GM11168 (cell line): ENCODE data around the gene MAN1C1.
"Not testable (repeated sequence)": the region's sequence is repeated elsewhere in the genome, so short reads cannot be mapped to it uniquely, and the experiment has no call there.

Experiments used
- in situ Hi-C: fragments of 300-500 bp; cut with MboI; formaldehyde crosslinking; loops from one replicate; pipeline ENCODE4 v1.12.0; 2022; ENCODE audit warnings: low sequenced_read_pairs; ENCODE audit not compliant: unreplicated experiment

MAN1C1 gene

DNA sequence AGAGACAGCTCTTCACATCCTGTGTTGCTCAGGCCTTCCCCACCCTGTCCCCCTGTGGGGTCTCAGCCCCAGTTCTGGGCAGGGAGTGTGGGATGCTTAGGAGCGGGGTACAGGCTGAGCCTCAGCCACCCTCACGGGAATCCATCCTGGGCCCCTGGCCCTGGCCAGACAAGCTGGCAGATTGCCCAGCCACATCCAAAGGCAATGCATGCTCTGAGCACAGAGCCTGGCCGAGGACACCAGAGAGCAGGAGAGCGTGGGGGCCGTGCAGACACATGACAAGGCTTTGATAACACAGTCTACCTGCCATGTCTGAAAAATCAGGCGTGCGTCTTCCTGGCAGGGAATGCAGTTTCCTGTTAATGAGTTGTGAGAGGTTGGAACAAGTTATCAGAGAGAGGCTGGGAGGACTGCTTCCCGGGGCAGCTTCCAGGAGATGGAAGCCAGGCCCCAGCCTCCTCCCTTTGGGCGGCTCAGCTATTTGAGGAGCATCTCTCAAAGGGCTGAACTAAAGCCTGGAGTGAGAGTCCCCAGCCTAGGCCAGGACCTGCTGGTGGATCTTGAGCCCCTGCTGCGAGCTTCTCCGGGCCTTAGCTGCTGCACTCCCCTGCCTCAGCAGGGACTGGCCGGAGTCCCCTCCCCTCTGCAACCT is 111.2 kb downstream of the MAN1C1 start:
- in situ Hi-C loops: no loop called here

DNA sequence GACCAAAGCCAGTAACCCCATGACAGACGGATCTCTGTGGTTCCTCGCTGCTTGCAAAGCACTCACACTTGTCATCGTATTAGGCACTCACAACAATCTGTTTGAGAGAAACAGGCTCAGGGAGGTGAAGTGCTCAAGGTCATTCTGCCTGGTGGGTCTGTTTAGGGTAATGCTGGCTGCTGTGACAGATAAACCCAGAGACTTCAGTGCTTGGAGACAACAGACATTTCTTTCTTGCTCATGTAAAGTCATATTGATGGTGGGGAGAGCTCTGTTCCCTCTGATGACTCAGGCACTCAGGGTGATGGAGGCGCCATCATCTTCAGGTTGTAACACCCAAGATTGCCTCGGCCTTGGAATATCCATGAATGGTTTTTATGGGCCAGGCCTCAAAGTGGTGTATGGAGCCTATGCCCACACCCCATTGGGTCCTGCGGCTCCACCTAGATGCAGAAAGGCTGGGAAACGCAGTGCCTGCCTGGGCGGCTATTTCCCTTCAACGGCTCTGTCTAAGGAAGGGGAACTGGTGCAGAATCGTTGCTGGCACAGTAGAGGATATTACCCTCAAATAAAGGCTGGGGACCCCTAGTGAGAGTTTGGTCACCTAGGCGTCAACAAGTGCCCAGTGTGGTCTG is 111.8 kb downstream of the MAN1C1 start:
- in situ Hi-C loops: no loop called here

DNA sequence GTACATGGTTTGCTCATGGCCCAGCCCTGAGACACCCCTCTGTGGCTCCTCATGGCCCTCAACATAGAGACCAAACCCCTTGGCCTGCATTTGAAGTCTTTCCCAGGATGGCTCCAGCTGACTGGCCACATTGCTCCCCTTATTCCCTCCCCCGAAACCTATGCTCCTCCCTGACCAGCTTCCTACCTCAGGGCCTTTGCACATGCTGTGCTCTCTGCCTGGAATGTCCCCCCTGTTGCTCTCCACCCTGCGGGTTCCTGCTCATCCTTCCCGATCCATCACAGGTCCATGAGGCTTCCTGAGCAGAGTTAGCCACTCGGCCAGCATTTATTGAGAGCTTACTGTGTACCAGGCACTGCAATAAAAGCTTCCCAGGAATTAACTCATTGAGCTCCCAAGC is 112.5 kb downstream of the MAN1C1 start:
- in situ Hi-C loops: no loop called here

DNA sequence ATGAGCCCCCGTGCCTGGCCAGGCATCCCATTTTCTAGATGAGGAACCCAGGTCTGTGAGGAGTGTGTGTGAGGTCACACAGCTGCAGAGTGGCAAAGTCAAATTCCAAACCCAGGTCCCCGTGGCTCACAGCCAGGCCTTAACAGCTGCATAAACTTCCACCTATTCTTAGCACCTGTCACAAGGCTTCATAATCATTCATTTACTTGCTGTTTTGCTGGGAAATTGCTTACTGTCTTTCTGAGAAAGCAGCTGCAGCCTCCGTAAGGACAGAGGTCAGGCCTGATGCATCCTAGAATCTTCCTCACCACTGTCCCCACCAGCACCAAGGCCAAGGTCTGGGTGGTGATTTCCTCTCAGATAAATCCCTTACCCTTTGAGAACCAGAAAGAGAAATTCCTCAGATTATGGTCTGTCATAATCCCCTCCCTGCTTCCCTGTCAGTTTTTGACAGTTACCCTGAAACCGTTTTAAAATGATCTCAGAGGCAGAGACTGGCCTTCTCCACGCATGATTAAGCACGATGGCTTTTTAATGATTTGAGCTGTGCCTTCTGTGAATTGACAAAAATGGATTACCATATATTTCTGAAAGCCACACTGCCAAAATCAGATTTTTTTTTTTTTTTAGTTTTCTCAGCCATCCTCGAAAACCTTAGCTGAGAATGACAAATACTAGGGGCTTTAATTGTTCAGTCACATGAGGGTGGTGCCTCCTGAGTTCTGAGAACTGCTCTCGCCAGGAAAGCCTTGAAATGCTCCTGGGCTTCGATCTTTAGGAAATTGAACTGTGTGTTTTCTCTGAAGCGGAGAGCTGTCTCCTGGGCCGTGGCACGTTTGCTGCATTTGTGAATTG is 113.4 kb downstream of the MAN1C1 start:
- in situ Hi-C loops: no loop called here

DNA sequence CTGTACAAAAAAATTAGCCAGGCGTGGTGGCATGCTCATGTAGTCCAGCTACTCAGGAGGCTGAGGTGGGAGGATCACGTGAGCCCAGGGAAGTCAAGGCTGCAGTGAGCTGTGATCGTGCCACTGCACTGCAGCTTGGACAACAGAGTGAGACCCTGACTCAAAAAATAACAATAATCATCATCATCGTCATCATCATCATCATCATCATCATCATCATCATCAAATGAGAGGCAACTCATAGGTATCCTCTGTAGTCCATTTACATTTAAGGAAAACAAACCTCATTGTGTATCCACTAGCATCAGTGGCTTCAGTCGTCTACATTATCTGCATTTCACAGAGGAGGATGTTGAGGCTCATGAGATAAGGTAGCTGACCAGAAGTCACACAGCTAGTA is 114.6 kb downstream of the MAN1C1 start:
- in situ Hi-C loops: no loop called here

DNA sequence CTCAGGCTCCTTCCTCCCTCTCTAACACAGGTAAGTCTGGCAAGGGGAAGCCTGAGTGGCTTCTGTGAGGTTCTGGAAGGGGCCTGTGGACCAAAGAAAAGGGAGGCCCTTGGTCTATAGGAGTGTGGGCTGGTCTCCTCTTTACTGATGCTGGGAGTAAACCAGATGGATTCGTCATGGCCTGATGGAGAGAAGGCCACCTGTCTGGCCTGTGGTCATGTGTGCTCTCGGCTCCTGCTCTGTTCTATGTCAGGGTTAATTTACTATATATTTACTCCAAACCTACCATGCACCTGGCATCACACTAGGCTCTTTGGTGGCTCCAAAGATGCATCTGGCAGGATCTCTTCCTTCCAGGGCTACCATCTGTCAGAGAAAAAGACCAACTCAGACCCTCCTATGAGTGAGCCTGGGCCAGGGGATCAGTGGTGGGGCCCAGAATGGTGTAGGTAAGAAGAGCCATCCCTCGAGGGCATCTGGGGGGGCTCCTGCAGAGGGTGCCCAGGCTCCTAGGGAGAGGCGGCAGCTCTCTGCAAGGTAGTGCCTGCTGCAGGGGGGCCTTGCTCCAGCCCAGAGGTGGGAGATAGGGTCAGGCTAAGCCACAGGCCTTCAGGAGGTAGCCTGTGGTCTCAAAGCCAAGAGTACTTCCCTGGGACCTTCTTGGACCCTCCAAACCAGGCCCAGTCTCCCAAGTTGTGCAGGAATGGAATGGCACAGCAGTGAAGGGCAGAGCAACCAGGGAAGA is 115.2 kb downstream of the MAN1C1 start:
- in situ Hi-C loops: no loop called here

DNA sequence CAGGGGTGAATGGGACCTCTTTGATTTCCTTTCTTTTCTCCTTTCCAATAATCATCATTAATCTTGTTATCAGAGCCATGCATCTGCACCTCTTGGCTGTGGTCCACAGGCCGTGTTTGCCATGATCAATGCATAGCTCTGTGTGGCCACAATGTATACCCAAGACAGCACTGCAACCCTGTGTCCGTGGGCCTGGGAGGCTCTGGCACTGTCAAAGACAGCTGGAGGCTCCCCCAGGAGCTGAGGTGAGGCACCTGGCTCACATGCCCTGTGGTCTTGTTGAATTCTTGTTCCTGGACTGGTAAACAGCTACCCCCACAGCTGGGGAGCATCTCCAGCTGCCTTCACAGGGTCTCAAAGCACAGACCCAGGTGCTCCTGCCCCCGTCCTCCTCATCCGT is 116.2 kb downstream of the MAN1C1 start:
- in situ Hi-C loops: no loop called here

DNA sequence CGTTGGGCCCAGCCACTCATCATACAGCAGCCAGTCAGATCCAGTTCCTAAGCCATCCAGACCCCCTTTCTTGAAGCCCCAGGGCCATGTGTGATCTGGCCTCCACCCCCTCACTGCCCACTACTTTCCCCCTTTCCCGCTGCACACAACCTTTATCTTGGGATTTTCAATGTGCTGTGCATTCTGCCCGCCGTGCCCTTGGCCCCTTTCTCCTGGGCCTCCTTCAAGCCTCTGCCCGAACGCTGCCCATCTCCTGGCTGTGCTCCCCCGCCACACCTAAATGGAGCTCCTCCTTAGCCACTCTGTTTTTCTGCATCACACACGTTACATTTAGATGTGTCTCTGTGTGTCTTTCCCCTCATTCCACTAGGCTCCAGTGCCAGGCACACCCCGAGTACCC is 116.7 kb downstream of the MAN1C1 start:
- in situ Hi-C loops: no loop called here

DNA sequence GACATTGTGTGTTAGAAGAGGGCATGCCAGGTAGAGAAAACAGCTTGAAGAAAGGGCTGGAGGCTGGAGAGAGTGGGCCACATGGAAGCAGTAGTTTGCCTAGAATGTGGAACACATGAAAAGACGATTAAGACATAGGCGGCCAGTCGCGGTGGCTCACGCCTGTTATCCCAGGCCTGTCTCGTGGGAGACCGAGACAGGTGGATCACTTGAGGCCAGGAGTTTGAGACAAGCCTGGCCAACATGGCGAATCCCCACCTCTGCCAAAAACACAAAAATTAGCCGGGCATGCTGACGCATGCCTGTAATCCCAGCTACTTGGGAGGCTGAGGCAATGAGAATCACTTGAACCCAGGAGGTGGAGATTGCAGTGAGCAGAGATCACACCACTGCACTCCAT is 118.4 kb downstream of the MAN1C1 start:
- in situ Hi-C loops: not testable (repeated sequence)

DNA sequence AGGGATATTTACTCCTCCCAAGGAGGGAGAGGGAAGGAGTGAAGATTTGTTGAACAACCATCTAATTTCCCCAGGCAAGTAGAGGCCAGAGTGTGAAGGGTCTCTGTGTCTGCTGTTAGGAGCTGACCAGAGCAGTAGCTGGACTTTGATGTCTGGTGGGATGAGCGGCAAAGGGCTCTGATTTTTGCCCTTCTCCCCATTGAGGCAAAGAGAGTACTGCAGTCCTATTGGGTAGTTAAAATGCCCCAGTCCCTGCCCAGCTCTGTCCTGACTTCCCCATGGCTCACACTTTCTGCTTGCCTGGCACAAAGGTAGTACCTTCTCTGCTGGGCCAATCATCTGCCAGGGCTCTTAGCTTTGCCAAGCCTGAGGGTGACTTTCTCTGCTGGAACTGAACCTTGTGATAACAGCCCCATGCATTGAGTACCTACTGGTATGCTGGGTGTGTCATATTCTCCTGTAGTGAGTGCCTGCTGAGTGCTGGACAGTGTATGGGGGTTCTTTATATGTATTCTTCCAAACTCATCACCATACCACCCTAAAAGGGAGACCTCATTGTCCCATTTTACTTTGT is 119.5 kb downstream of the MAN1C1 start:
- in situ Hi-C loops: no loop called here

DNA sequence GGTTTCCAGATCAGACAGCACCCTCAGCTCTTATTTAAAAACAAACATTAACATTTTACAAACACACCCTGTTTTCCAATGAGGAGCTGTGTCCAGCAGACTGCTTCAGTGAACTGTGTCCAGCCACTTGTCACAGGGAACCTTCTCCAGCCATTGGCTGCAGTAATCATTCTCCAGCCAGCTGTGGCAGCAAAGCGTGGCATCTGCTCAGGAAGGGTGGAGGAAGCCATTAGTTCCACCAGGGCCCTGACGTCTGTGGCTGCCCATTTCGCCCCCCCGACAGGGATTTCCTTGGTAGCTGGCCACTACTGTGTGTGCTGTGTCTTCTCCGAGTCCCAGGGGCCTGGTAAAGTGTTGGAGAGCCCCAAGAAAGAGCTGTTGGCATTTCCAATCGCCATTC is 120.5 kb downstream of the MAN1C1 start:
- in situ Hi-C loops: no loop called here

DNA sequence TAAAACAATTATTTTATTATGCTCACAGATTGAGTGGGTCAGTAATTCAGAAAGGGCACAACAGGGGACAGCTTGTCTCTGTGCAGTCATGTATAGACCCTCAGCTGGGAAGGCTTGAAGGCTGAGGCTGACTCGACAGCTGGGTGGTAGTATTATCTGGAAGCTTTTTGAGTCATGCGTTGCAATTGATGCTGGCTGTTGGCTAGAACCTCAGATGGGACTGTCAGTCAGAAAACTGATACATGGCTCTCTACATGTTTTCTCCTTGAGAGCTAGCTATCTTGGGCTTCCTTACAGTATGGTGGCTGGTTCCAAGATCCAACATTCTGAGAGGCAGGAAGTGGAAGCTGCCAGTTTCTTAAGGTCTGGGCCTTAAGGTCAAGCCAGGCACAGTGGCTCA is 121.9 kb downstream of the MAN1C1 start:
- in situ Hi-C loops: no loop called here

DNA sequence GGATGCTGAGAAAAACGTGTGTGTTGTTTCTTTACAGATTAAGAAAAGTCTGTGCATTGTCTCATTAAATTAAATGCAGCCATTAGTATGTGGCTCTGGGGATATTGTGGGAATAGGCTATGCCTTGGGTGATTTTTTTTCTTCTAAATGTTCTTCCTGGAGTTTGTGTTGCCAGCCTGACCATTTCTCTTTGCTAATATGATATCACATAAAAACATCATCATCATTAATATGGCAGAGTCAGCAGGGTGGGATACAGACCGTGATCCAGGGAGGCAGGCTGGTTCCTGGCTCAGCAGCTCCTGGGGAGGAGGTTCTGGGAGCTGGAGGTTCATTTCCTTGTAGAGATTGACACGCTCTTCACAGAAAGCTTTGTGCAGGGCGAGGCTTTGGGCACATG is 122.8 kb downstream of the MAN1C1 start:
- in situ Hi-C loops: no loop called here

DNA sequence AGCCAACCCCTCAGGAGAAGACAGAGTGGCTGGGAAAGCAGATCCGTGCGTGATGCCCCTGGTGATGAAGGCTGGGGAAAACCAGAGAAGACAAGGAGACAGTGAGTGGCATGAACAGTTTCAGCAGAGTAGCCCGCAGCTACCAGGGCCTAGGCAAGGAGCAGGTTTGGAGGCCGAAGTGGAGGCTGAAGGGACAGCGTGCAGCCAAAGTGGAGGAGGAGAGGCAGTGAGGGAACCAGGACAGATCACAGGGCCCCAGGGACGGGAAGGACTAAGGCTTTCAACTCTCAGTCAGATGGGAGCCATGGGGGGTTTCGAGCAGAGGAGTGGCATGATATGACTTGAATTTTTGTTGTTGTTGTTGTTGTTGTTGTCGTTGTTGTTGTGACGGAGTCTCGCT is 123.5 kb downstream of the MAN1C1 start:
- in situ Hi-C loops: no loop called here

DNA sequence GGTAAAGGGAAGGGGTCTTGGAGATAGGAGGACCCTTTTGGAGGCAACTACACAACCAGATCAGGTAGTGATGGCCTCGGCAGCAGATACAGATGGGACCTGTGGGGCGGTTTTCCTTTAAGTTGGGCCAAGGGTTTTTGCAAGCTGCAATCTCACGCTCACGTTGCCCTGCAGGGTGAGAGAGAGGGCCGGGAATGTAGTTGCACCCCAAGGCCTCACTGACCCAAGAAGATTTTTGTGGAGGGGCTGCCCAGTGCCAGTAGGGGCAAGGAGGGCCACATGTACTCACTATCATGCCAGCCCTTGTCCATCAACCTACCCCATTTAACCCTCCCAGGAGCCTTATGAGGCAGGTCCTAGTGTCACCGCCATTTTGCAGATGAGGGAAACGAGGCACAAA is 125.7 kb downstream of the MAN1C1 start:
- in situ Hi-C loops: no loop called here

DNA sequence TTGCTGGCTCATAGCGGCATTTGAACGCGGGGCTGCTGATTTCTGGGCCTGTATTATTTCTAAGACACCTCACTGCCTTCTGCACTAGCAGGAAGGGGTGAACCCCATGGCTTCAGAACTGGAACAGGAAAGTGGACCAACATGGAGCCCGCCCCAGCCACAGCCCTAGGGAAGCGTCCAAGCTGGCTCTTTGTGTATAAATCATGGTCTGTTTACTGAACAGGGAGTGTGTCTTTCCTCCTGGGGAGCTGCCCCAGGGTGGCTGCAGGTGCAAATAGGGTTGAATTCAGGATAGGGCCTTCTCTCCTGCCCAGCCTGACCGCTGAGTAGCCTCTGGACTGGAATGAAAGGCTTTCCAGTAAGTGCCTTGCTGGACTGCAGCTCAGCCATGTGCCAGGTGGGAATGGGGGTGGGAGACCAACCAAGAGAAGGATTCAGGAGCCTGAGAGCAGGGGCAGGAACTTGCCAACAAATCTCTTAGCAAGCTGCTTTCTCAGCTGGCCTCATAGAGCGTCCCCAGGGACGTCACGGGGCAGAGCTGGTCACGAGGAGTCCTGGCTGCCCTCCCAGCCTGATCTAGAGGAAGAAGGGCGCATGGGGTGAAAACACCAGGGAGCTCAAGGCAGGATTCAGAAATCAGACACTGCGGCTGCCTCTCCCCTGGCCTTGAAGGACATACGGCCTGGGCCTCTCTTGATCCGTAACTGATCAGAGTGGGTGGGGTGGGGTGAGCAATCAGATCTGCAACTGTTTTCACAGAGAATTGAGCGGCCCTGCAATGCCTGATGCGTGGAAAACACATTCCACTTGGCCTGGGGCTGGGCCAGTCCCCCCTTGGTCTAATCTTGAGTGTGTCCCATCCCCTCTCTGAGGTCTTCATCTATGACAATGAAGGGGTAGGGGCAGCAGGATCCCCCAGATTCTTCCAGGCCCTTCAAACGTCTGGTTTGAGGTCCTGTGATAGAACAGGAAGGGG is 126.9 kb downstream of the MAN1C1 start:
- in situ Hi-C loops: no loop called here

DNA sequence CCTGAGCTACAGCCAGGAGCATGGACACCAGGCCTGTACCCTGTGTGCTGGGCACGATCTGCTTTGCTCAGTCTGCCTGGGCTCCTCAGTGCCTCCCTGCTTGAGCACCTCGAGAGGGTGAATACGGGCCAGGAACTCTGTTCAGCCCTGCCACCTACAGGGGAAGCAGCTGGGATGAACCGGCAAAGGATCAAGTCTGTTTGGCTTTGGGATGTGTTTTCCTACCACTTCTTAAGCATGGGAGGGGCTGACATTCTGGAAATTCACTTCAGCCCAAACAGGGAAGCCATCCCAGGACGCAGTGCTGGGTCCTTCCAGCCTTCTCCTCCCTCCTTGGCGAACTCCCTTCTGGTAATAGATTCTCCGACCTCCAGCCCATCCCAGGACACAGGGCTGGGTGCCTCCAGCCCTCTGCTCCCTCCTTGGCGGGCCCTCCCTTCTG is 127.6 kb downstream of the MAN1C1 start:
- in situ Hi-C loops: no loop called here

DNA sequence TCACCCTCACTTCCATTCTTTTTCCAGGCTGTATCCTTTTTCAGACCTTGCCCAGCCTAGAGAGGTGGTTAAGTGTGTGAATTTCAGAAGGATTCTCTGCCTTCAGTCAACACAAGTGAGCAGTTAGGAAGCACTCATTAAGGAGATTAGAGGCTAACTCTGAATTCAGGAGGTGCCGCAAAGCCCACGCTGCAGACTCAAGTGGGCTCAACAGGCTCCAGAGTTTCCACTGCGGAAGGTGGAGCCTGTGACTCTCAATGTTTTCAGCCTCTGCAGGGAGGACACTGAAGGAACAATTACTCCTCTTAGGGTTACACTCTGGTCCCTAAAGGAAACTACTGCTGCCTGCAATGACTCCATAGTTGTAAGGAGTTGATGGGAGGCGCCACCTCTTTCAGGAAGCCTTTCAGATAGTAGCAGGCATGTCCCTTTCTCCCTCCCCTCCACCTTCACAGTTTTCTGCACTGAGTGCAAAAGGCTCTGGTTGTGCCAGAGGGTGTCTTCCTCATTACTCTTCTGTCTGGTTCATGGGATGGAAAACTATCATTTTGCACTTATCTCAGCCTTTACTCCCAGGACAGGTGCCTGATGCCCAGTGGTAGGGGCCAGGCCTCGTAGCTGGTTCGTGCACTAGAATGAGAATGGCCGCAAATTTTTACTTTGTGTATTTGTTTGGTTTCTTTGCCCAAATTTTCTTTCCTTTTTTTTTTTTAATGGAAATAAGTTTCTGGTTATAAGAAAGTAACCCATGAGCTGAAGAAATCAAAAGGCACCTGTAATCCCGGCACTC is 128.2 kb downstream of the MAN1C1 start:
- in situ Hi-C loops: no loop called here
